ENCODE measurements around the gene ARIH1. TPM values are rescaled to one million over a fixed set of nuclear protein-coding genes. Genes with fewer than 3 reads are reported as not detected.

The ARIH1 gene
- polyA plus RNA-seq, 1 of the 3 experiments (the other 2 are of a cell fraction) = 48.3 TPM

DNA sequence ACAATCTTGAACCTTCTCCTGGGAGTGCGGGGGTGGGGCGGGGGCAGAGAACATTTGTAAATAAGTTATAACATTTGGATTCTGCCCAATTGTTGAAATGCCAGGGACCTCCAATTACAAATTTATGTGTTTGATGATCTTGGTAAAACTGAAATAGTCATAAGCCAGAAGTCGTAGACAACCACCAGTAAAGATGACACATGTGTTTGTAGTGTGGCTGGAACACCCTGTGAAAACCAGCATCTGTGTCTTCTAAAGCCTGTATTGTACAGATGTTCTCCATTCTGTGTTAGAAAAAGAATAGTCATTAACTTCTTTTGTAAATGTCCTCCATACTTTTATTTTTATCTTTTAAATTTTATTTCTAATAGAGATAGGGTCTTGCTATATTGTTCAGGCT is 61.8 kb downstream of the ARIH1 start:
- Histone ChIP-seq H3K4me3 (ENCODE audit: low read depth in 2 of 2, low read length in 1 of 2) (no peak overlapping the region), H3K9ac (no peak overlapping the region), H3K4me2 (no peak overlapping the region), H2AFZ (ENCODE audit: low read depth) (no peak overlapping the region), H3K9me3 (peaks cover 11% of the 10 kb centered on the region), H3K27me3 (ENCODE audit: insufficient read depth) (no peaks in the 10 kb centered on the region), H3K9me2 (no peaks in the 10 kb centered on the region), H3K27ac (ENCODE audit: low read depth in 2 of 2, low read length in 1 of 2) (no peak overlapping the region; a peak in 1 of 4 replicates), H3F3A (replicated peaks; ENCODE audit: insufficient read depth) (peaks cover 18% of the 10 kb centered on the region), H3K4me1 (ENCODE audit: control insufficient read depth in 1 of 2, insufficient read depth in 2 of 2, low read depth in 1 of 2, low read length in 1 of 2) (no peaks in the 10 kb centered on the region), H4K20me1 (ENCODE audit: insufficient read depth) (peaks cover 40% of the 10 kb centered on the region), H3K36me3 (replicated peaks in 1 of 2; ENCODE audit: control insufficient read depth in 1 of 2, insufficient read depth in 2 of 2, low read length in 1 of 2) (peaks cover 0 to 41% of the 10 kb centered on the region in 2 experiments), H3K79me2 (ENCODE audit: insufficient read depth) (peaks cover 89% of the 10 kb centered on the region)
- no peak for DNase-seq
- ChIA-PET CTCF (interaction anchor here (1.2 kb wide), 1 partner anchor 9 kb away, joined by 4 read pairs; no protein-coding TSS in a partner anchor), POLR2A (no interaction called here)
- WGBS (ENCODE audit: low lambda C conversion rate) = 95% methylated on average over 3 of the region's 3 CpGs
- TF ChIP-seq RXRA (IDR thresholded peaks at IDR 0.05; ENCODE audit: borderline replicate concordance, low read depth) (no peak), MEF2A (IDR thresholded peaks at IDR 0.05; ENCODE audit: borderline replicate concordance, low read depth) (no peak), TEAD4 (IDR thresholded peaks at IDR 0.05; ENCODE audit: borderline replicate concordance, insufficient read depth) (no peak), YY1 (IDR thresholded peaks at IDR 0.05; ENCODE audit: low read depth) (no peak), SIN3A (IDR thresholded peaks at IDR 0.05; ENCODE audit: borderline replicate concordance, low read depth, low read length) (no peak), FOXJ3 (CRISPR knock-in tag; IDR thresholded peaks at IDR 0.05) (no peak), EZH2phosphoT487 (IDR thresholded peaks at IDR 0.05; ENCODE audit: borderline replicate concordance, low read depth) (no peak)
- TF ChIP-seq, protein P1, sequence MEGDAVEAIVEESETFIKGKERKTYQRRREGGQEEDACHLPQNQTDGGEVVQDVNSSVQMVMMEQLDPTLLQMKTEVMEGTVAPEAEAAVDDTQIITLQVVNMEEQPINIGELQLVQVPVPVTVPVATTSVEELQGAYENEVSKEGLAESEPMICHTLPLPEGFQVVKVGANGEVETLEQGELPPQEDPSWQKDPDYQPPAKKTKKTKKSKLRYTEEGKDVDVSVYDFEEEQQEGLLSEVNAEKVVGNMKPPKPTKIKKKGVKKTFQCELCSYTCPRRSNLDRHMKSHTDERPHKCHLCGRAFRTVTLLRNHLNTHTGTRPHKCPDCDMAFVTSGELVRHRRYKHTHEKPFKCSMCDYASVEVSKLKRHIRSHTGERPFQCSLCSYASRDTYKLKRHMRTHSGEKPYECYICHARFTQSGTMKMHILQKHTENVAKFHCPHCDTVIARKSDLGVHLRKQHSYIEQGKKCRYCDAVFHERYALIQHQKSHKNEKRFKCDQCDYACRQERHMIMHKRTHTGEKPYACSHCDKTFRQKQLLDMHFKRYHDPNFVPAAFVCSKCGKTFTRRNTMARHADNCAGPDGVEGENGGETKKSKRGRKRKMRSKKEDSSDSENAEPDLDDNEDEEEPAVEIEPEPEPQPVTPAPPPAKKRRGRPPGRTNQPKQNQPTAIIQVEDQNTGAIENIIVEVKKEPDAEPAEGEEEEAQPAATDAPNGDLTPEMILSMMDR (IDR thresholded peaks at IDR 0.05) = no peak

DNA sequence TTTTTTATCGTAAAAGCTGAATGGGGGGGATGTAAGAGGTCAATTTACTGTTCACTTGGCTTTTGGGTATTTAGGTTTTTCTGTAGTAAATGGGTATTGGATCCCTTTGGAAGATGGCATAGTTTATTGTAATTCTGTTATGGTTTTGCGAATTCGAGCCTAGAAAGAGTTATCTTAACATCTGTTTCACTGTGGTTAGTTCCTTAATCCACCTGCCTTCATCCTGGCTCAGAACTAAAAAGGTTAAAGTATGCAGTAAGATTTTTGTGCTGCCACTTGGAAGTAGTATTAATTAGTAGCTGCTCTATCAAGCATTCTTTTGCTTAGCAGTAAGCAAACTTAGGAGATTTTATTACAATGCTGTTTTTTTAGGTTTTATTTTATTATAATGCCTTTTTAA is 62.4 kb downstream of the ARIH1 start:
- H4K20me1 ChIP-seq (ENCODE audit: insufficient read depth) = peaks cover 40% of the 10 kb centered on the region
- 96% methylated on average over 3 of the region's 3 CpGs for WGBS (ENCODE audit: low lambda C conversion rate)
- H3K27me3 ChIP-seq (ENCODE audit: insufficient read depth) = no peaks in the 10 kb centered on the region
- DNase-seq = no peak
- no peak overlapping the region for H3K27ac ChIP-seq (ENCODE audit: low read depth in 2 of 2, low read length in 1 of 2)
- POLR2A ChIA-PET = no interaction called here
- H3F3A ChIP-seq (replicated peaks; ENCODE audit: insufficient read depth) = peaks cover 15% of the 10 kb centered on the region
- CTCF ChIA-PET = interaction anchor here (1.2 kb wide), 1 partner anchor 10 kb away, joined by 4 read pairs; no protein-coding TSS in a partner anchor
- peaks cover 91% of the 10 kb centered on the region for H3K79me2 ChIP-seq (ENCODE audit: insufficient read depth)
- no peaks in the 10 kb centered on the region for H3K9me2 ChIP-seq
- H3K4me1 ChIP-seq (ENCODE audit: control insufficient read depth in 1 of 2, insufficient read depth in 2 of 2, low read depth in 1 of 2, low read length in 1 of 2) = no peaks in the 10 kb centered on the region
- H2AFZ ChIP-seq (ENCODE audit: low read depth) = no peak overlapping the region
- no peak overlapping the region for H3K9ac ChIP-seq
- H3K36me3 ChIP-seq (replicated peaks in 1 of 2; ENCODE audit: control insufficient read depth in 1 of 2, insufficient read depth in 2 of 2, low read length in 1 of 2) = peaks cover 0 to 46% of the 10 kb centered on the region in 2 experiments
- no peak overlapping the region for H3K4me2 ChIP-seq
- H3K9me3 ChIP-seq = peaks cover 17% of the 10 kb centered on the region
- H3K4me3 ChIP-seq (ENCODE audit: low read depth in 2 of 2, low read length in 1 of 2) = no peak overlapping the region
- TF ChIP-seq, protein P2, sequence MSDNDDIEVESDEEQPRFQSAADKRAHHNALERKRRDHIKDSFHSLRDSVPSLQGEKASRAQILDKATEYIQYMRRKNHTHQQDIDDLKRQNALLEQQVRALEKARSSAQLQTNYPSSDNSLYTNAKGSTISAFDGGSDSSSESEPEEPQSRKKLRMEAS (IDR thresholded peaks at IDR 0.05; ENCODE audit: low read depth) = no peak
- no peak for TF ChIP-seq NRF1 (IDR thresholded peaks at IDR 0.05; ENCODE audit: low read depth, low read length)
- TF ChIP-seq, protein P3, sequence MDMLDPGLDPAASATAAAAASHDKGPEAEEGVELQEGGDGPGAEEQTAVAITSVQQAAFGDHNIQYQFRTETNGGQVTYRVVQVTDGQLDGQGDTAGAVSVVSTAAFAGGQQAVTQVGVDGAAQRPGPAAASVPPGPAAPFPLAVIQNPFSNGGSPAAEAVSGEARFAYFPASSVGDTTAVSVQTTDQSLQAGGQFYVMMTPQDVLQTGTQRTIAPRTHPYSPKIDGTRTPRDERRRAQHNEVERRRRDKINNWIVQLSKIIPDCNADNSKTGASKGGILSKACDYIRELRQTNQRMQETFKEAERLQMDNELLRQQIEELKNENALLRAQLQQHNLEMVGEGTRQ (IDR thresholded peaks at IDR 0.05; ENCODE audit: borderline replicate concordance, low read depth, low read length) = no peak
- TF ChIP-seq YY1 (IDR thresholded peaks at IDR 0.05; ENCODE audit: low read depth) = no peak
- TF ChIP-seq SIN3A (IDR thresholded peaks at IDR 0.05; ENCODE audit: borderline replicate concordance, low read depth, low read length) = no peak
- no peak for TF ChIP-seq EZH2phosphoT487 (IDR thresholded peaks at IDR 0.05; ENCODE audit: borderline replicate concordance, low read depth)
- no peak for TF ChIP-seq TCF12 (IDR thresholded peaks at IDR 0.05)
- no peak for TF ChIP-seq GATA2 (CRISPR knock-in tag; IDR thresholded peaks at IDR 0.05)
- no peak for TF ChIP-seq RXRA (IDR thresholded peaks at IDR 0.05; ENCODE audit: borderline replicate concordance, low read depth)
- TF ChIP-seq RCOR1 (IDR thresholded peaks at IDR 0.05; ENCODE audit: low read length) = no peak
- TF ChIP-seq, protein P4, sequence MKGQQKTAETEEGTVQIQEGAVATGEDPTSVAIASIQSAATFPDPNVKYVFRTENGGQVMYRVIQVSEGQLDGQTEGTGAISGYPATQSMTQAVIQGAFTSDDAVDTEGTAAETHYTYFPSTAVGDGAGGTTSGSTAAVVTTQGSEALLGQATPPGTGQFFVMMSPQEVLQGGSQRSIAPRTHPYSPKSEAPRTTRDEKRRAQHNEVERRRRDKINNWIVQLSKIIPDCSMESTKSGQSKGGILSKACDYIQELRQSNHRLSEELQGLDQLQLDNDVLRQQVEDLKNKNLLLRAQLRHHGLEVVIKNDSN (IDR thresholded peaks at IDR 0.05; ENCODE audit: borderline replicate concordance, low read depth) = no peak
- TF ChIP-seq, protein P5, sequence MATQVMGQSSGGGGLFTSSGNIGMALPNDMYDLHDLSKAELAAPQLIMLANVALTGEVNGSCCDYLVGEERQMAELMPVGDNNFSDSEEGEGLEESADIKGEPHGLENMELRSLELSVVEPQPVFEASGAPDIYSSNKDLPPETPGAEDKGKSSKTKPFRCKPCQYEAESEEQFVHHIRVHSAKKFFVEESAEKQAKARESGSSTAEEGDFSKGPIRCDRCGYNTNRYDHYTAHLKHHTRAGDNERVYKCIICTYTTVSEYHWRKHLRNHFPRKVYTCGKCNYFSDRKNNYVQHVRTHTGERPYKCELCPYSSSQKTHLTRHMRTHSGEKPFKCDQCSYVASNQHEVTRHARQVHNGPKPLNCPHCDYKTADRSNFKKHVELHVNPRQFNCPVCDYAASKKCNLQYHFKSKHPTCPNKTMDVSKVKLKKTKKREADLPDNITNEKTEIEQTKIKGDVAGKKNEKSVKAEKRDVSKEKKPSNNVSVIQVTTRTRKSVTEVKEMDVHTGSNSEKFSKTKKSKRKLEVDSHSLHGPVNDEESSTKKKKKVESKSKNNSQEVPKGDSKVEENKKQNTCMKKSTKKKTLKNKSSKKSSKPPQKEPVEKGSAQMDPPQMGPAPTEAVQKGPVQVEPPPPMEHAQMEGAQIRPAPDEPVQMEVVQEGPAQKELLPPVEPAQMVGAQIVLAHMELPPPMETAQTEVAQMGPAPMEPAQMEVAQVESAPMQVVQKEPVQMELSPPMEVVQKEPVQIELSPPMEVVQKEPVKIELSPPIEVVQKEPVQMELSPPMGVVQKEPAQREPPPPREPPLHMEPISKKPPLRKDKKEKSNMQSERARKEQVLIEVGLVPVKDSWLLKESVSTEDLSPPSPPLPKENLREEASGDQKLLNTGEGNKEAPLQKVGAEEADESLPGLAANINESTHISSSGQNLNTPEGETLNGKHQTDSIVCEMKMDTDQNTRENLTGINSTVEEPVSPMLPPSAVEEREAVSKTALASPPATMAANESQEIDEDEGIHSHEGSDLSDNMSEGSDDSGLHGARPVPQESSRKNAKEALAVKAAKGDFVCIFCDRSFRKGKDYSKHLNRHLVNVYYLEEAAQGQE (IDR thresholded peaks at IDR 0.05; ENCODE audit: low read depth, low read length) = no peak
- no peak for TF ChIP-seq GABPA (IDR thresholded peaks at IDR 0.05; ENCODE audit: low read depth)
- TF ChIP-seq, protein P6, sequence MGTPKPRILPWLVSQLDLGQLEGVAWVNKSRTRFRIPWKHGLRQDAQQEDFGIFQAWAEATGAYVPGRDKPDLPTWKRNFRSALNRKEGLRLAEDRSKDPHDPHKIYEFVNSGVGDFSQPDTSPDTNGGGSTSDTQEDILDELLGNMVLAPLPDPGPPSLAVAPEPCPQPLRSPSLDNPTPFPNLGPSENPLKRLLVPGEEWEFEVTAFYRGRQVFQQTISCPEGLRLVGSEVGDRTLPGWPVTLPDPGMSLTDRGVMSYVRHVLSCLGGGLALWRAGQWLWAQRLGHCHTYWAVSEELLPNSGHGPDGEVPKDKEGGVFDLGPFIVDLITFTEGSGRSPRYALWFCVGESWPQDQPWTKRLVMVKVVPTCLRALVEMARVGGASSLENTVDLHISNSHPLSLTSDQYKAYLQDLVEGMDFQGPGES (IDR thresholded peaks at IDR 0.05; ENCODE audit: low read depth, low read length) = no peak
- no peak for TF ChIP-seq MXI1 (IDR thresholded peaks at IDR 0.05; ENCODE audit: low read depth, low read length)

All from SK-N-SH (cell line).